Fibroblast of pulmonary artery (primary cell): ENCODE data around the gene CROCC2.

Experiments
- DNase-seq: peaks from one replicate; pipeline ENCODE4 v3.0.0-alpha.2; 2010; ENCODE audit warnings: low read depth
- H3K4me3 ChIP-seq: replicated peaks from 2 replicates; pipeline ENCODE4 v1.5.1; 2011; ENCODE audit warnings: low read depth, mild to moderate bottlenecking, control low read depth, low read length, moderate library complexity
- CTCF ChIP-seq: IDR thresholded peaks from 2 replicates; pipeline ENCODE4 v1.5.1; 2011; ENCODE audit warnings: mild to moderate bottlenecking, control low read depth, low read length, inconsistent platforms; ENCODE audit errors: missing control alignments

CROCC2 gene

GRCh38 chr2:240967681-240968621, 61.8 kb downstream of the CROCC2 start:
- TF ChIP-seq CTCF = no peak
- DNase-seq = no peak
- no peak overlapping the region for H3K4me3 ChIP-seq

- no peak overlapping the region for H3K4me3 ChIP-seq
- no peak for TF ChIP-seq CTCF
- DNase-seq = no peak
Measured at GRCh38 chr2:240968731-240969624, 62.8 kb downstream of the CROCC2 start.

- no peak overlapping the region for H3K4me3 ChIP-seq
- DNase-seq = no peak
- no peak for TF ChIP-seq CTCF
Measured at GRCh38 chr2:240970104-240970503, 64.0 kb downstream of the CROCC2 start.

GRCh38 chr2:240970816-240971215, 64.7 kb downstream of the CROCC2 start:
- no peak for DNase-seq
- H3K4me3 ChIP-seq = no peak overlapping the region
- no peak for TF ChIP-seq CTCF

GRCh38 chr2:240972201-240972600, 66.1 kb downstream of the CROCC2 start:
- DNase-seq = no peak
- H3K4me3 ChIP-seq = no peak overlapping the region
- no peak for TF ChIP-seq CTCF

- DNase-seq = no peak
- no peak for TF ChIP-seq CTCF
- no peak overlapping the region for H3K4me3 ChIP-seq
Measured at GRCh38 chr2:240972636-240973521, 66.7 kb downstream of the CROCC2 start.
